Occipital lobe (tissue), 2 donors: ENCODE measurements around the gene FAF1. TPM values are rescaled to one million over a fixed set of nuclear protein-coding genes. Genes with fewer than 3 reads are reported as not detected.
"Not testable (repeated sequence)": the region's sequence is repeated elsewhere in the genome, so short reads cannot be mapped to it uniquely, and the experiment has no call there.

Experiments used
- DNase-seq: peaks from one replicate; lab custom pipeline; 2025; lab: John Stamatoyannopoulos, UW
- total RNA-seq: library from RNA; depleted of rRNA; stranded (reverse); fragments of >200 nt; gene quantifications from one replicate; pipeline ENCODE4 v1.2.3, GENCODE V29; 2014

The FAF1 gene
- total RNA-seq, 1 donor from 2014 or later, result 40.4 TPM

GRCh38 chr1:50566405-50566804 lies 393.7 kb downstream of the FAF1 start:
- DNase-seq, result no peak

- DNase-seq, result no peak
These were observed 395.6 kb downstream of the FAF1 start for GRCh38 chr1:50564417-50564816.

GRCh38 chr1:50562106-50562505 lies 398.0 kb downstream of the FAF1 start:
- DNase-seq, result no peak

GRCh38 chr1:50559421-50559820 lies 400.6 kb downstream of the FAF1 start:
- no peak for DNase-seq

- DNase-seq, result no peak
These were observed 406.1 kb downstream of the FAF1 start for GRCh38 chr1:50553921-50554320.

- DNase-seq, result no peak
These were observed 411.8 kb downstream of the FAF1 start for GRCh38 chr1:50548243-50548642.

GRCh38 chr1:50542362-50542761 lies 417.7 kb downstream of the FAF1 start:
- DNase-seq, result no peak

- no peak for DNase-seq
These were observed 421.6 kb downstream of the FAF1 start for GRCh38 chr1:50538476-50538875.

GRCh38 chr1:50531601-50532000 lies 428.5 kb downstream of the FAF1 start:
- no peak for DNase-seq

GRCh38 chr1:50531027-50531426 lies 429.0 kb downstream of the FAF1 start:
- DNase-seq, result no peak

GRCh38 chr1:50529510-50529909 lies 430.6 kb downstream of the FAF1 start:
- DNase-seq, result no peak

GRCh38 chr1:50527987-50528320 lies 432.1 kb downstream of the FAF1 start:
- DNase-seq, result not testable (repeated sequence)

- no peak for DNase-seq
These were observed 432.6 kb downstream of the FAF1 start for GRCh38 chr1:50527249-50527986.

GRCh38 chr1:50526431-50526830 lies 433.6 kb downstream of the FAF1 start:
- DNase-seq, result no peak

GRCh38 chr1:50523548-50523947 lies 436.5 kb downstream of the FAF1 start:
- DNase-seq, result no peak

- no peak for DNase-seq
These were observed 437.2 kb downstream of the FAF1 start for GRCh38 chr1:50522691-50523342.

GRCh38 chr1:50521703-50522102 lies 438.4 kb downstream of the FAF1 start:
- DNase-seq, result no peak

- no peak for DNase-seq
These were observed 442.6 kb downstream of the FAF1 start for GRCh38 chr1:50517488-50517887.

GRCh38 chr1:50516056-50516455 lies 444.0 kb downstream of the FAF1 start:
- no peak for DNase-seq

GRCh38 chr1:50508040-50508586 lies 452.0 kb downstream of the FAF1 start:
- DNase-seq, result no peak

- DNase-seq, result no peak
These were observed 454.6 kb downstream of the FAF1 start for GRCh38 chr1:50505427-50505826.

- no peak for DNase-seq
These were observed 456.6 kb downstream of the FAF1 start for GRCh38 chr1:50503515-50503914.

GRCh38 chr1:50502147-50502546 lies 457.9 kb downstream of the FAF1 start:
- no peak for DNase-seq
